ENCODE measurements around the gene P4HB. TPM values are rescaled to one million over a fixed set of nuclear protein-coding genes. Genes with fewer than 3 reads are reported as not detected.

Gene P4HB
- polyA plus RNA-seq, 2 donors, result 582 to 595 TPM

- WGBS, 2 donors, result 80 to 85% methylated on average over 9 of the region's 9 CpGs
- Histone ChIP-seq H3K4me1 (ENCODE audit: control insufficient read depth in 2 of 2, insufficient read depth in 2 of 2, low read length in 1 of 2) (peaks cover 0 to 8% of the 10 kb centered on the region in 2 donors), H3K9me3 (ENCODE audit: control insufficient read depth in 2 of 2, insufficient read depth in 1 of 2, low read depth in 1 of 2, low read length in 1 of 2) (no peaks in the 10 kb centered on the region), H3K36me3 (ENCODE audit: control insufficient read depth in 2 of 2, insufficient read depth in 2 of 2, low read length in 1 of 2) (no peaks in the 10 kb centered on the region), H3K27me3 (ENCODE audit: control insufficient read depth in 1 of 2, insufficient read depth in 2 of 2, low read length in 2 of 2) (peaks cover 0 to 45% of the 10 kb centered on the region in 2 donors), H3K4me3 (ENCODE audit: low read depth in 1 of 2, low read length in 2 of 2) (no peak overlapping the region), H3K27ac (ENCODE audit: low read depth in 2 of 2, low read length in 1 of 2) (no peak overlapping the region)
Measured at GRCh38 chr17:81802048-81802758, 58.1 kb downstream of the P4HB start.

GRCh38 chr17:81801327-81801726 lies 59.0 kb downstream of the P4HB start:
- H3K9me3 ChIP-seq (ENCODE audit: control insufficient read depth in 2 of 2, insufficient read depth in 1 of 2, low read depth in 1 of 2, low read length in 1 of 2), result no peaks in the 10 kb centered on the region
- H3K27ac ChIP-seq (ENCODE audit: low read depth in 2 of 2, low read length in 1 of 2), result no peak overlapping the region
- H3K27me3 ChIP-seq (ENCODE audit: control insufficient read depth in 1 of 2, insufficient read depth in 2 of 2, low read length in 2 of 2), result peaks cover 0 to 40% of the 10 kb centered on the region in 2 donors
- H3K4me1 ChIP-seq (ENCODE audit: control insufficient read depth in 2 of 2, insufficient read depth in 2 of 2, low read length in 1 of 2), result peaks cover 0 to 8% of the 10 kb centered on the region in 2 donors
- no peaks in the 10 kb centered on the region for H3K36me3 ChIP-seq (ENCODE audit: control insufficient read depth in 2 of 2, insufficient read depth in 2 of 2, low read length in 1 of 2)
- H3K4me3 ChIP-seq (ENCODE audit: low read depth in 1 of 2, low read length in 2 of 2), result no peak overlapping the region
- 91 to 92% methylated on average over 9 of the region's 9 CpGs for WGBS, 2 donors

GRCh38 chr17:81794509-81794908 lies 65.8 kb downstream of the P4HB start:
- Histone ChIP-seq H3K9me3 (ENCODE audit: control insufficient read depth in 2 of 2, insufficient read depth in 1 of 2, low read depth in 1 of 2, low read length in 1 of 2) (peaks cover 0 to 3% of the 10 kb centered on the region in 2 donors), H3K36me3 (ENCODE audit: control insufficient read depth in 2 of 2, insufficient read depth in 2 of 2, low read length in 1 of 2) (no peaks in the 10 kb centered on the region), H3K27me3 (ENCODE audit: control insufficient read depth in 1 of 2, insufficient read depth in 2 of 2, low read length in 2 of 2) (no peaks in the 10 kb centered on the region), H3K4me3 (ENCODE audit: low read depth in 1 of 2, low read length in 2 of 2) (no peak overlapping the region), H3K4me1 (ENCODE audit: control insufficient read depth in 2 of 2, insufficient read depth in 2 of 2, low read length in 1 of 2) (no peaks in the 10 kb centered on the region), H3K27ac (ENCODE audit: low read depth in 2 of 2, low read length in 1 of 2) (peak overlapping the region in 1 of 2 donors; percentile 52)
- 25 to 26% methylated on average over 8 of the region's 8 CpGs for WGBS, 2 donors

- H3K27ac ChIP-seq (ENCODE audit: low read depth in 2 of 2, low read length in 1 of 2), result no peak overlapping the region
- H3K27me3 ChIP-seq (ENCODE audit: control insufficient read depth in 1 of 2, insufficient read depth in 2 of 2, low read length in 2 of 2), result no peaks in the 10 kb centered on the region
- H3K4me1 ChIP-seq (ENCODE audit: control insufficient read depth in 2 of 2, insufficient read depth in 2 of 2, low read length in 1 of 2), result no peaks in the 10 kb centered on the region
- whole genome bisulfite sequencing, 2 donors, result 88 to 89% methylated on average over 3 of the region's 3 CpGs
- H3K4me3 ChIP-seq (ENCODE audit: low read depth in 1 of 2, low read length in 2 of 2), result no peak overlapping the region
- peaks cover 0 to 3% of the 10 kb centered on the region in 2 donors for H3K9me3 ChIP-seq (ENCODE audit: control insufficient read depth in 2 of 2, insufficient read depth in 1 of 2, low read depth in 1 of 2, low read length in 1 of 2)
- H3K36me3 ChIP-seq (ENCODE audit: control insufficient read depth in 2 of 2, insufficient read depth in 2 of 2, low read length in 1 of 2), result no peaks in the 10 kb centered on the region
Measured at GRCh38 chr17:81794074-81794476, 66.3 kb downstream of the P4HB start.

Other genes with a start within 250 kb of the P4HB start
- 10 to 100 TPM; 30.6 to 38.8 TPM for gene NPLOC4, start 223.4 kb downstream of the P4HB start, polyA plus RNA-seq
- 1 to 10 TPM in 1 of 2 donors, under 1 TPM in 1; 0.56 to 1.7 TPM for gene TSPAN10, start 223.3 kb downstream of the P4HB start, polyA plus RNA-seq
- gene PDE6G, start 204.0 kb downstream of the P4HB start, polyA plus RNA-seq, result under 1 TPM; 0.12 to 0.33 TPM
- 10 to 100 TPM; 38.1 to 46.1 TPM for gene OXLD1, start 193.9 kb downstream of the P4HB start, polyA plus RNA-seq
- 10 to 100 TPM; 22.2 to 33.0 TPM for gene CCDC137, start 193.8 kb downstream of the P4HB start, polyA plus RNA-seq
- gene ARL16, start 176.7 kb downstream of the P4HB start, polyA plus RNA-seq, result 10 to 100 TPM; 36.2 to 53.9 TPM
- gene HGS, start 176.5 kb downstream of the P4HB start, polyA plus RNA-seq, result 100 to 1,000 TPM in 1 of 2 donors, 10 to 100 TPM in 1; 83.6 to 131 TPM
- 100 to 1,000 TPM; 136 to 173 TPM for gene MRPL12, start 157.2 kb downstream of the P4HB start, polyA plus RNA-seq
- gene SLC25A10, start 148.3 kb downstream of the P4HB start, polyA plus RNA-seq, result 10 to 100 TPM; 40.5 to 42.4 TPM
- gene GCGR, start 56.4 kb downstream of the P4HB start, polyA plus RNA-seq, result under 1 TPM; 0.11 to 0.14 TPM
- 10 to 100 TPM; 24.7 to 32.3 TPM for gene MCRIP1, start 27.2 kb downstream of the P4HB start, polyA plus RNA-seq
- gene PPP1R27, start 25.5 kb downstream of the P4HB start, polyA plus RNA-seq, result under 1 TPM; 0.25 to 0.98 TPM
- gene ARHGDIA, start 10.8 kb upstream of the P4HB start, polyA plus RNA-seq, result 100 to 1,000 TPM; 201 to 209 TPM
- gene ALYREF, start 31.1 kb upstream of the P4HB start, polyA plus RNA-seq, result 10 to 100 TPM; 16.3 to 61.0 TPM
- gene ANAPC11, start 31.2 kb upstream of the P4HB start, polyA plus RNA-seq, result 100 to 1,000 TPM; 127 to 187 TPM
- gene NPB, start 41.7 kb upstream of the P4HB start, polyA plus RNA-seq, result under 1 TPM; 0.33 to 0.49 TPM
- gene PCYT2, start 50.9 kb upstream of the P4HB start, polyA plus RNA-seq, result 10 to 100 TPM; 23.1 to 46.5 TPM
- 10 to 100 TPM; 64.9 to 84.0 TPM for gene SIRT7, start 57.6 kb upstream of the P4HB start, polyA plus RNA-seq
- 10 to 100 TPM; 10.3 to 11.9 TPM for gene MAFG, start 67.2 kb upstream of the P4HB start, polyA plus RNA-seq
- gene PYCR1, start 76.8 kb upstream of the P4HB start, polyA plus RNA-seq, result 10 to 100 TPM in 1 of 2 donors, 1 to 10 TPM in 1; 6.5 to 18.1 TPM
- not detected for gene MYADML2, start 86.7 kb upstream of the P4HB start, polyA plus RNA-seq
- gene NOTUM, start 100.7 kb upstream of the P4HB start, polyA plus RNA-seq, result under 1 TPM; 0.07 to 0.08 TPM
- 10 to 100 TPM; 19.1 to 29.8 TPM for gene ASPSCR1, start 117.1 kb upstream of the P4HB start, polyA plus RNA-seq
- gene CENPX, start 162.3 kb upstream of the P4HB start, polyA plus RNA-seq, result 100 to 1,000 TPM in 1 of 2 donors, 10 to 100 TPM in 1; 86.8 to 117 TPM
- gene LRRC45, start 162.8 kb upstream of the P4HB start, polyA plus RNA-seq, result 10 to 100 TPM; 10.6 to 17.2 TPM
- 1 to 10 TPM; 7.1 to 9.6 TPM for gene RAC3, start 171.1 kb upstream of the P4HB start, polyA plus RNA-seq
- 100 to 1,000 TPM; 136 to 145 TPM for gene DCXR, start 177.2 kb upstream of the P4HB start, polyA plus RNA-seq
- 10 to 100 TPM; 27.4 to 36.4 TPM for gene RFNG, start 191.3 kb upstream of the P4HB start, polyA plus RNA-seq
- gene GPS1, start 191.4 kb upstream of the P4HB start, polyA plus RNA-seq, result 10 to 100 TPM; 61.7 to 65.8 TPM
- gene DUS1L, start 205.3 kb upstream of the P4HB start, polyA plus RNA-seq, result 100 to 1,000 TPM; 118 to 182 TPM
- gene FASN, start 237.7 kb upstream of the P4HB start, polyA plus RNA-seq, result 10 to 100 TPM; 92.2 to 95.9 TPM